HG03045 (cell line): Measurements from ENCODE around the gene SPDYE1.
"Not testable (repeated sequence)": the region's sequence is repeated elsewhere in the genome, so short reads cannot be mapped to it uniquely, and the experiment has no call there.

ENCODE experiments used
- ATAC-seq: cut with Tn5 transposase; IDR thresholded peaks from one replicate; pipeline ENCODE4 v1.9.1; 2021; ENCODE audit warnings: mild to moderate bottlenecking, moderate library complexity; ENCODE audit not compliant: unreplicated experiment

Gene SPDYE1, protein sequence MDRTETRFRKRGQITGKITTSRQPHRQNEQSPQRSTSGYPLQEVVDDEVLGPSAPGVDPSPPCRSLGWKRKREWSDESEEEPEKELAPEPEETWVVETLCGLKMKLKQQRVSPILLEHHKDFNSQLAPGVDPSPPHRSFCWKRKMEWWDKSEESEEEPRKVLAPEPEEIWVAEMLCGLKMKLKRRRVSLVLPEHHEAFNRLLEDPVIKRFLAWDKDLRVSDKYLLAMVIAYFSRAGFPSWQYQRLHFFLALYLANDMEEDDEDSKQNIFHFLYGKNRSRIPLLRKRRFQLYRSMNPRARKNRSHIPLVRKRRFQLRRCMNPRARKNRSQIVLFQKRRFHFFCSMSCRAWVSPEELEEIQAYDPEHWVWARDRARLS

DNA sequence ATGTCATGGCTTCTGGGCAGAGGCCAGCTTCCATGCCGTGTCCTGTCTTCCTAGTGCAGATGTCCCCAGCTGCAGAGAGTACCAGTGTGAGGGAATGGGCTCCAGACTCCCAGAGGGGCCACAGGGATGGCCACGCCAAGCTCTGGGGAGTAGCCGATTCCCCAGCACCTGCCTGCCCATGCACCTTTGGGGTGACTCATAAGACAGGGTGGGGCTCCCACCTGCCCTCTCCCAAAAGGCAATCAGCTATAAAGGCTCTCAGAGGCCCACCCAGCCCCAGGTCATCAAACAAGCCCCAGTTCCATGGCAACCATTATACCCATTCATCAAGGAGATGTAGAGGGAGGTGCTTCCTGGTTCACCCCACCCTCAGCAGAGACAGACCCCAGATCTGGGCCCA lies at the start of gene SPDYE1:
Gene SPDYE1 (plus strand): TSS at position 366 of the 400 bp plus-strand sequence. CDS start 2,053 bp downstream, outside the sequence.
- not testable (repeated sequence) for ATAC-seq

DNA sequence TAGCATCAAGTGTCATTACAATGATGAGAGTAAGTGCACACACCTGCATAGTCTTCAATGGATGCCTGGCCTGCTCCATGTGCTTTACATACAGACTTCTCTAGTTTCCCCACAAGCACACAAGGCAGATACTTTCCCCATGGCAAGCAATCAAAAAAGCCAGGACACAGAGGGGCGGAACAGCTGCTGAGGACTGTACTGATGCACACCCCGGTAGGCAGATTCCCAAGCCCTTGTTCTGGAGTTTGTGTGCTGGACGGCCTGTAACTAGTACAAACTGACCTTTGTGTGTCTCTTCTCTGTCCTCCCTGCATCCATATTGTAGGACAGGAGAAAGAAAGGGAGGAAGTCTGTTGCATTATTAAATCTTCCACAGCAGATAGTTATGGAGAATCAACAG lies 45.7 kb upstream of the SPDYE1 start:
- ATAC-seq = no peak

DNA sequence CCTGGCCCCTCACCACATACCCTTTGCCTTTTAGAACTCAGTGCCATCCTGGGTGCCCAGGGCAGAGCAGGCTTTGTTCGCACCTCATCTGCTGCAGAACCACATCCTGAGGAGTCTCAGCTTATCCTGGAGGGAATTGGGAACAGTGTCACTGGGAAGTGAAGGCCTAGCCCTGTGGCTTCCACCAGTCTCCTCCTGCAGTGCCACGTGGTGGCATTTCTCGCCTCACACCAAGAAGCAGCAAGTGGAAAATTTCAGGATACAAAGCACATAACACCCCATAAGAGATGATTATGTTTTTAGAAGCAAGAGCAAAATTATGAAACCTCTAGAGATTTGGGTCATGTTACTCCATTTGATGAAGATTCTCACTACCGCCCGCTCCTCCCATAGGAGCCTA lies 44.6 kb upstream of the SPDYE1 start:
- ATAC-seq = no peak

DNA sequence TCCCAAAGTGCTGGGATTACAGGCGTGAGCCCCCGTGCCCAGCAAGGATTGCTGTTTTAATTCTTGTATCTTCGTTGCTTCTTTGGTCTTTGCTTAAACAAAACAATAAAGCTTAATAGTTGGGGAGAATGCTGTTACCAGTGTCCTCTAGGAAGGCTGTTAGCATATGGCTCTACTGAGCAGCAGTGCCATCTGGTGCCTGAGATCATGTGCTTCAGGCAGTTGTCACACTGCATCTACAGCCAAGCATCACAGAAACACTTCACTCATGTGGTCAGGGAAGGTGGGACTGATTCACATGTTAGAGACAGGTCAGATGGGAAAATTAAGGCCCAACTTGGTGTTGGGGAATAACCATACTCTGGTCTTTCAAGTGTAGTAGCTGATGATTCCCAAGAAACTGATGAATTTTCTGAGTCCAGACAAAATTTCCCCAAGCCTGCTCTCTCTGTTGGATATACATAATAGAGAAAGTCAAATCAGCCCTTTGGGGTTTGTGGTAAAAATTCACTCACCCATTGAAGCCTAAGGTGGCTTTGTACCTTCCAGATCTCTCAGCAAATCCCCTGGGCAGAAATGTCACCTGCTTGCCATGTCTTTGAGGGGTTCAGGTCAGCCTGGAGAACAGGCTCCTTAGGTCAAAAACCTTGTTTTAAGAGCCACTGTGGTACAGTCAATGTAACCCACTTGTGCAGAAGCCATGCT lies 43.0 kb upstream of the SPDYE1 start:
- ATAC-seq = no peak

DNA sequence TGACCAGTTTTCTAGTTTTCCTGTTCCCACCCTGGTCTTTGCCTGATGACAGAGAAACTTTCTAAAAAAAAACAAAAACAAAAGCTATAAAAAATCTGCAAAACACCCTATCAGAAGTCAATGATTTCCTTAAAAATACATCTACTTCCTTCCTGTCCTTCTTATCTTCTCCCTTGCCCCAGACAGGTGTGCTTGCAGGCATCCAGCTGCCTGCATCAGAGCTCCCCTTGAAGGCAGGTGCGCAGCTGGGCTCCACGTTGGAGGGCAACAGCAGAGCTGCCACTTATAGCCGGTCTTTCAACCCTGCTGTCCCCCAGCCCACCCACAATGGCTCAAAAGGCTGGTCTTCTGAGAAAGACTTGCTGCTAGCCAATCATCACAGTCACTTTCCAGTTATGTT lies 41.7 kb upstream of the SPDYE1 start:
- ATAC-seq = no peak

DNA sequence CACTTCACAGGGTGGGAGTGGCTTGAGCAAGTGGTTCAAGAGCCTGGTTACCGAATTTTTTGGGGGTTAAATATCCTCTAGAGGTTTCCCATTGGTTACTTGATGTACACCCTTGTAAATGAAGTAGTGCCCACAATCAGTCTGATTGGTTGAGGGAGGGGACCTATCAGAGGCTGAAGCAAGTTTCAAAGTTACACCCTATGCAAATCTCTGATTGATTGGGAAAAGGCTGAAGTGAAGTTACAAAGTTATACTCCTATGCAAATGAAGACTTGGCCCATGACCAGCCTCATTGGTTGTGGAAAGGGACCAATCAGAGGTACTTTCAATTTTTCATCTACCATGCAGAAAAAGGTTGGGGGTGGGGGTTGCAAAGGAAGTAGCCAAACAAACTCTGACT lies 36.8 kb upstream of the SPDYE1 start:
- ATAC-seq = no peak

DNA sequence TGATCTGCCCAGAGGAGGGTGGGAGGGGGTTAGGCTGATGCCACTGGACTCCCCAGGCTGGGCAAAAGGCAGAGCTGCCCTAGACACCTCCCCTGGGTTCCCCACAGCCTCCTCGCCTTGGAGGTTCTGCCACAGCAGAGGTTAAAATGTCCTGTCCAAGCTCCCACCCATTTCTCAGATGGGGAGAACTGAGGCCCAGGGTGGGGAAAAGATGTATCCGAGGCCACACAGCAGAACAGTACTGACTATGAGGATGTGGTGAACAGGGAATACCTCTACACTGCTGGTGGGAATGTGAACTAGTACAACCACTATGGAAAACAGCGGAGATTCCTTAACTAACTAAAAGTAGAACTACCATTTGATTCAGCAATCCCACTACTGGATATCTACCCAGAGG lies 31.3 kb upstream of the SPDYE1 start:
- not testable (repeated sequence) for ATAC-seq

DNA sequence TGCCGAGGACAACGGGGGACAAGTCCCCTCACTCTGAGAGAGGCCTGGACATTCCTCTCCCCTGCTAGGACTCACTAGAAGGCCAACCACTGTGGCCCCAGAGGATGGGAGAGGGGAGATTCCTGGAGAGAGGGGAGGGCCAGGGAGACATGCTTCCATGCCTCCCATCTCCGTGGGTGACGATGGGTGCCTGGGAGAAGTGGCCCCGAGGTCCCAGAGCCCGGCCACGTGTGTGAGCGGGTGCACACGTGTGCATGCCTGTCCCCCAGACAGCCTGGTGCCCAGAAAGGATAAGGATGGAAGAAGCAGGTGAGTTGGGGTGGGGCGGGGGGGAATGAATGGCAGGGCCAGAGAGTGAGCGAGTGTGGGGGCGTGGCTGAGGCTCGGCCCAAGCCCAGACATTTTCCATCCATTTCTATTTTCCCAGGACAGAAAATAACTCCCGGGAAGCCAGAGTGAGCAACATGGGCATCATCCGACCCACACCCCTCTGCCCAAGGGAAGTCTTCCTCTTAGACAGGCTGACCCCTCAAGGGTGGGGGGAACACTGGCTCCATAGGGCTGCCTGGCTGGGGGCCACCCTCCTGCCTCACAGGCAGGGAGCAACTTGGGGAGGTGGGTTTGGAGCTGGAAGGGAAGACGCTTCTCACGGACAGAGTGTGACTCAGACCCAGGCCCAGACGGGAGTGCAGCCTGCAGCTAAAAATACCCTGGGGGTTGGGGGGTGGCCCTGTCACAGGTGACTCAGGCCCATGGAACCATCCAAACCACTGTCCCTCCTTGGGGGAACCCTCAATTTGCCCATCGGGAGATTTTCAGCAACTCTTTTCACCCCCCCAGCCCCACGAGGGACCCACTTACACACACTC lies 29.3 kb upstream of the SPDYE1 start:
- not testable (repeated sequence) for ATAC-seq

DNA sequence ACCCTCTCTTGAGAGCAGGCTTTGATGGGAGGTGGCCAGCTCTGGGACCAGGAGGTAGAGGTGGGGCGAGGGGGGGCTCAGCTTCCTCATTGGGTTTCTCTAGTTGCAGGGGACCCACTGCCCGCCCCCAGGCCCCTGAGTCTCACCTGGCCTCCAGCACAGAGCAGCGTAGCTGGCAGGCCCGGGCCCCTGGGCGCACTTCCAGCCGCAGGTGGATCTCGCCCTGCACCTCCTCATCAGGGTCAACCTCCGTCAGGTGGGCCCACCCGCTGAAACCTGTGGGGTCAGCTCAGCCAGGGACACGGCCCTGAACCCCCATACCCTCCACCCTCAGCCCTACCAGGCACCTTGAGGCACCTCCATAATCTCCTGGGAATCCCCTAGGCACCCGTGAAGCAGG lies 28.1 kb upstream of the SPDYE1 start:
- ATAC-seq = not testable (repeated sequence)

DNA sequence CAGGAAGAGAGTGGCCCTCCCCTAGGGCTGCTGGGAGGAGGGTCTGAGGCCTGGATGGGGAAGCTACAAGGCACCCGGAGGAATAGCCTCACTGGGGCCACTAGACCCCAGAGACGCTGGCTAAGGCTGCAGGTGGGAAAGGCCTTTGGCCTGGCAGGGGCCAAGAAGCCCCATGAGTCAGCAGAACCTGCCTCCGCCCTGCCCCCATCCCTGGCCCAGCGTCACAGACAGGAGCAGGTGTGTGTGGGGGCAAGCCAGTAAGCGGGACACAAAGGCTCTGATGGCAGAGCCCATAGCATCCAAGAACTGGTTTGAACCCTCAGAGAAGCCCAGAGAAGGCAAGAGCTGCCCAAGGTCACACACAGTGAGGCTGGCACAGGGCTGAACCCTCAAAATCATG lies 27.0 kb upstream of the SPDYE1 start:
- ATAC-seq = not testable (repeated sequence)

DNA sequence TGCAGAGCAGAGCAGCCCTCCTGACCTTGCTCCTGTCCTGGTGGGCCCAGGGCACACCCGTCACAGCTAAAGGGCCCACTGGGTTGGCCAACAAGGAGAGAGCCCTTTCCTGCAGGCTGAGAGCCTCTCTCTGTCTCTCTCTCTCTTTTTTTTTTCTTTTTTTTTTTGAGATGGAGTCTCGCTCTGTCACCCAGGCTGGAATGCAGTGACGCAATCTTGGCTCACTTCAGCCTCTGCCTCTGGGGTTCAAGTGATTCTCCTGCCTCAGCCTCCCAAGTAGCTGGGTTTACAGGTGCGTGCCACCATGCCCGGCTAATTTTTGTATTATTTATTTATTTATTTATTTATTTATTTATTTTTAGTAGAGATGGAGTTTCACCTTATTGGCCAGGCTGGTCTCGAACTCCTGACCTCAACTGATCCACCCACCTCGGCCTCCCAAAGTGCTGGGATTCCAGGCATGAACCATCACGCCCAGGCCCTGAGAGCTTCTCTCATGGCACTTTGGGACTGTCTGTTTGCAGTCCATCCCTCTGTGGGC lies 23.6 kb upstream of the SPDYE1 start:
- ATAC-seq = not testable (repeated sequence)

DNA sequence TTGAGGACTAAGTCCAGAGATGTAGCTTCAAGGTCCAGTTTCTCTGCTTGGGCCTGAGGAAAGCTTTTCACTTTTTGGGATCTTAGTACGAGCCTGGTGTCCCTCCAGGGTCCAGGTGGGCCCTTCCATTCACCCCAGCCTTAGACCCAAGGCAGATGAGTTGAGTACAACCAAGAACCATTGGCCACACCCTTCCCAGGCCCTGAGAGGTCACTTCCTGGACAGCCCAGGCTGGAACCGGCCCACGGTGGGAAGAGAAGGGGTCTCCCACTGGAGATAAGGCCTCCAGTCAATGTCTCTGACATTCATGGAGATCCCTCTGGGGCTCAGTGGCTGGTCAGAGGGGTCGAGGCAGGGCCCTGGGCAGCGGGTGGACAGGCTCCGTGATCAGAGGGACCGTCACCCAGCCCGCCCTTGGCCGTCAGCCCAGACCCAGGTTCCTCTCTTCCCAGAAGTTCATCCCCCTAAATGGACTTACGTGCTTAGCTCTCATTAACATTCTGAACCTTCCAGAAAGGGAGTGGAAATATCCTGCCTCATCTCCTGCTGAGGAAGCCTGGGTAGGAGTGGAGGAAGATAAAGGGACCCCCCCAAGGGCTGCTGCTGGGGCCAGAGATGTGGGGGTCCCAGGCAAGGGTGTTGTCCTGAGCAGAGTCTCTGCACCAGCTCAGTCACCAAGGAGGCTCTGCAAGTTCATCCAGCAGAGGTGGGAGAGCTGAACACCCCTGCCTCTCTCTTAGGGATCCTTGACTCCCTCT lies 22.8 kb upstream of the SPDYE1 start:
- not testable (repeated sequence) for ATAC-seq

DNA sequence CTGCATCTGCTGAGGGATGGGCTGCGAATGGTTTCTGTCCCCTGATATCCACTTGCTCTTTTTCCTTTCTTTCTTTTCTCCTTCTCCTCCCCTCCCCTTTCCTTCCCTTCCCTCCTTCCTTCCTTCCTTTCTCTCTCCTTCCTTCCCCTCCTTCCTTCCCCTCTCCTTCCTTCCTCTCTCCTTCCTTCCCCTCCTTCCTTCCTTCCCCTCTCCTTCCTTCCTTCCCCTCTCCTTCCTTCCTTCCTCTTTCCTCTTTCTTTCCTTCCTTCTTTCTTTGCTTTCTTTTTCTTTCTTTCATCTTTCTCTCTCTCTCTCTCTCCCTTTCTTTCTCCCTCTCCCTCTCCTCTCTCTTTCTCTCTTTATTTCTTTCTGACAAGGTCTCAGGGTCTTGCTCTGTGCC lies 20.2 kb upstream of the SPDYE1 start:
- no peak for ATAC-seq

DNA sequence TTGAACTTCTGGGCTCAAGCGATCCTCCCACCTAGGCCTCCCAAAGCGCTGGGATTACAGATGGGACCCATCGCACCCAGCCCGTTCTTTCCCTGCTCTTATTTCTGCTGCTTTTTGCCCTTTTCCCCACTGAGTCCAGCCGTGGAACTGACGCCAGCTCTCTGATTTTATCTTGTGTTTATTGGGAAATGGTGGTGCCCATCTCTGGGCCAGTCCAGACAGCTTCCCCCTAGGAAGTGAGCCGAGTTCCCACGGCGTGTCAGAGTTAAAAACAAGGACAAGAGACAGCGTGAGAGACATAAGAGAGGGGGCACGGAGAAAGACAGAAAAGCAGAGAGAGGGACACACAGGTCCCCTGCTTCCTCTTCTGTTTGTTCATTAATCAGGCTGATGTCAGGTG lies 19.6 kb upstream of the SPDYE1 start:
- not testable (repeated sequence) for ATAC-seq

DNA sequence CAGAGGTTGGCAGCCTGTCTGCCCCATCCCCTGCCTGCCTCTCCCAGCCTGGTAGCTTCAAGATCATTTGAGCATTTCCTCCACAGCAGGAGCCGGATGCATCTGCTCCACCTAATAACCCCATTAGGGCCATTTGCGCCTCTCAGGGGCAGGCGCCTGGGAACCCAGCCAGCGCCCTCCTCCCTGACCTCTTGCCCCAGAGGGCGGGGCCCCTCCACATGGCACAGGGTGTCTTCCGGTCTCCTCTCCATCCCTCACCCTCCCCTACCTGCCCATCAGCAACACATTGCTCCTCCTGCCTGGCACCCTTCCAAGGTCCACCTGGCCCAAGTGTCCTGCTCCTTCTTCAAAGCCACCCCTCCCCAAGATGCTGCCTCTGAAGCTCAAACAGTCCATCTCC lies 14.8 kb upstream of the SPDYE1 start:
- not testable (repeated sequence) for ATAC-seq

DNA sequence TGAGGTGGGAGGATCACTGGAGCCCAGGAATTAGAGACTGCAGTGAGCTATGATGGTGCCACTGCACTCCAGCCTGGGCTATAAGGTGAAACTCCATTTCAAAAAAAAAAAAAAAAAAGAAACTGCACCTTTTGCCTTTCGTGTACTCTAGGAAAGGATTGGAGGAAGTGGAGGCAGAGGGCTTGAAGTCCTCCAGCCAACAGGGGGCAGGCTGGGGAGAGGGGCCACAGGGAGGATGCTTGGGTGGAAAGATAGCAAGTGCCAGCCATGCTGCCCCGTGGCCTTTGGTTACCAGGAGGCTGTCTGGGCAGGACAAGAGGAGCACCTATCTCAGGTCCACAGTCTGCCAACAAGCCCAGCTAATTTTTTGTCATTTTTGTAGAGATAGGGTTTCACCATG lies 14.0 kb upstream of the SPDYE1 start:
- ATAC-seq = not testable (repeated sequence)

DNA sequence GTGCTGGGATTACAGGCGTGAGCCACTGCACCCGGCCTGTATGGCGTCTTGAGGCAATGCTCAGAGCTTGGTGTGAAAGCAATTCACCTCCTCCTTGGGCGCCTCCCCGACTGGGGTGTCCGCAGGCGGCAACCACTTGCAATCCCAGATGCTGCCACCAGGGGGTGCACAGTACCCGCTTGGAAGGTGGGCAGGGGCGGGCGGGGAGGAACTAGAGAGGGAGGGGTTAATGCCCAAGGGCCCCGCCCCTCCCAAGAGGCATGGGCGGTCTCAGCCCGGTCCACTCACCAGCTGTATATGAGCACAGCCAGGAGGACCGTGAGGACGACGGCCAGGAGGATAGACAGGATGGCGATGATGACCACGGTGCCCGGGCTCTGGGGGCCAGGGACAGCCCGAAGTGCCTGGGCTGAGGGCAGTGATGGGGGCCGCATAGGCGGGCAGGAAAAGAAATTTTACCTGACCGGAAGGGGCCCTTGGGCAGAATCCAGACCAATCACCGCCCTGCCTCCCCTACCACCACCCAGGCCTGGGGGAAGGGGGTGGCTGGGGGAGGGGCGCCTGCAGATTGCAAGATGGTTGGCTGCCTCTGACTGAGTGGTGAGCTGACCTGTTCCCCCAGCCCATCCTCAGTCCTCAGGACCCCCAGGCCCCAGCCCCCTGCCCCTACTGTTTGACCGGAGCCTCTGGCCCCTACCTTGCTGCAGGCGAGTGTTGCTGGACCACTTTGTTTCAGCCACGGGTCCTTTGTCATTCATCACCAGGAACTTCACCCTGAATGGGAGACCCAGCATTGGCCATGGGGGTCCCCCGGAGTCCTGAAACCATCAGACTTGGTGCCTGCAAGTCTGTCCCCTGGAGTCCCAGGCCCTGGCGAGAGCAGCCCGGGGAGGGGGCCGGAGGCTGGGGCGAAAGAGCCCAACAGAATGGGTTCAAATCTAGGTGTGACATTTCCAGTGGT lies 11.5 kb upstream of the SPDYE1 start:
- ATAC-seq = peak; percentile 78

DNA sequence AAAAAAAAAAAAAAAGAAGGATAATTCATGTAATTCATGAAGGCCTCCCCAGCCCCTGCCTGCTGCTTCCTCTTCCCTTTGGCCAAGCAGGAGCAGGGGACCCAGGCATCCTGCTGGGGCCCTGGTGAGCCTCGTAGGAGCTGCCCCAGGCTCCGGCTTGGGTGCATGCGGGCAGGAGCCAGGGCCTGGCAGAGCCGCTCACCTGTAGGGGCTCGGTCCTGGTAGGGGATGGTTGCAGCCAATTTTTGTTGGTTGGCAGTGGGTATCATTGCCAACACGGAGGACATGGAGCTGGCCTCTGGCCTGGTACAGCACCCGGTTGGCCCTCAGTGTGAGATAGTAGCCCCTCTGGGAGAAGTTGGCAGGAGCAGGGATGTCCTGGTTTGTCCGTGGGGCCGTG lies 10.2 kb upstream of the SPDYE1 start:
- ATAC-seq = not testable (repeated sequence)

DNA sequence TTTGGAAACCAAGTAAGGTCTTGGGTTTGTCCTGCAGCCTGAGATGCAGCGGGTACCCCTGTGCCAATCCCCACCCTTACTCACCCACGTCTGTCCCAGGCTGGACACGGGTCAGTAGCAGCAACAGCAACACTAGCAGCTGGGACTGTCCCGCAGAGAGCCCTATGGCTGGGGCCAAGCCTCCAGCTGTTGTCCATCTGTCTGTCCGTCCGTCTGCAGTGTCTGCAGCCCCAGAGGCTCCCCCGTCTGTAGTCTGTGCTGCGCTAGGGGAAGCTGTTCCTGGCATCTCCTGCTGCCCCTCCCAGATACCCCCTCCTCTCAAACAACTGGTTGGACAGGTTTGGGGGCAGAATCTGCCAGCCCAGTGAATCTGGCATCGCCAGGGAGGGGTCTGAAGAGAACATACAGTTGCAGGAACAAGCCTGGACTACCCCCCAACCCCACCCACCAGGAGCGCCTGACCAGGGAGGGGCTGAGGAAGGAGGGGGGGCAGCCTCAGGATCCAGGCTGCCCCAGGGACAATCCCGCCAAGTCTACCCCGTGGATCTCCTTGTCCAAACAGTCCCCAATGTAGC lies 7.6 kb upstream of the SPDYE1 start:
- ATAC-seq = not testable (repeated sequence)
